GM23338 (cell line): Measurements from ENCODE around the gene HLA-DOA.

ENCODE experiments used
- CREB1 ChIP-seq: fragments of 250-450 bp; sonication (Bioruptor Pico); IDR thresholded peaks from 2 replicates; pipeline ENCODE4 v1.5.0; 2020; ENCODE audit warnings: low read depth, mild to moderate bottlenecking, moderate library complexity
- CTCF ChIP-seq, 2 experiments: fragments of 200-600 bp in 1 of 2; sonication (generic) in 1 of 2; conservative IDR thresholded peaks; 2 replicates each; pipeline versions ENCODE4 v1.5.1 to v1.6.1; 2016 to 2017; ENCODE audit warnings: antibody characterized with exemption in 2 of 2, low read depth in 2 of 2, mild to moderate bottlenecking in 2 of 2, moderate library complexity in 1 of 2
- EZH2 ChIP-seq: fragments of 200-600 bp; sonication (generic); IDR thresholded peaks from one replicate; pipeline ENCODE4 v1.8.0; 2017; ENCODE audit warnings: antibody characterized with exemption, mild to moderate bottlenecking, low read depth; ENCODE audit not compliant: unreplicated experiment
- EZH2phosphoT487 ChIP-seq: fragments of 200-600 bp; sonication (generic); IDR thresholded peaks from one replicate; pipeline ENCODE4 v1.8.1; 2018; ENCODE audit warnings: antibody characterized with exemption; ENCODE audit not compliant: unreplicated experiment
- JUNB ChIP-seq: IDR thresholded peaks from one replicate; pipeline ENCODE4 v1.6.1; 2016; ENCODE audit warnings: antibody characterized with exemption; ENCODE audit not compliant: unreplicated experiment
- NANOG ChIP-seq: IDR thresholded peaks from 2 replicates; pipeline ENCODE4 v1.6.1; 2016; ENCODE audit warnings: antibody characterized with exemption, borderline replicate concordance
- POLR2AphosphoS5 ChIP-seq: IDR thresholded peaks from 2 replicates; pipeline ENCODE4 v1.6.1; 2016; ENCODE audit warnings: antibody characterized with exemption, low read depth
- REST ChIP-seq: IDR thresholded peaks from one replicate; pipeline ENCODE4 v1.6.1; 2018; ENCODE audit warnings: antibody characterized with exemption; ENCODE audit not compliant: unreplicated experiment
- STAT1 ChIP-seq: IDR thresholded peaks from one replicate; pipeline ENCODE4 v1.6.1; 2016; ENCODE audit warnings: antibody characterized with exemption; ENCODE audit not compliant: unreplicated experiment
- ZNF331 ChIP-seq: fragments of 250-450 bp; sonication (Bioruptor Pico); IDR thresholded peaks from 2 replicates; pipeline ENCODE4 v1.5.0; 2020; ENCODE audit warnings: low read depth, mild to moderate bottlenecking, moderate library complexity

- TF ChIP-seq CTCF (conservative IDR thresholded peaks at IDR 0.05; ENCODE audit: low read depth in 2 of 2): no peak
- no peak for TF ChIP-seq EZH2phosphoT487
- TF ChIP-seq REST: no peak
- TF ChIP-seq CREB1: no peak
- TF ChIP-seq EZH2: no peak
- no peak for TF ChIP-seq STAT1
- TF ChIP-seq POLR2AphosphoS5: no peak
- TF ChIP-seq JUNB: no peak
- TF ChIP-seq ZNF331 (CRISPR knock-in tag): no peak
- TF ChIP-seq NANOG: no peak
Observed at GRCh38 chr6:33028220-33028849, 18.9 kb upstream of the HLA-DOA start.
